Measurements from ENCODE around the gene PAGE4.
A peak's percentile ranks its signal among the peaks of the same experiment; 100 is the strongest.

The PAGE4 gene

GRCh38 chrX:49879656-49880277, 50.7 kb downstream of the PAGE4 start:
- TF ChIP-seq, protein P1, sequence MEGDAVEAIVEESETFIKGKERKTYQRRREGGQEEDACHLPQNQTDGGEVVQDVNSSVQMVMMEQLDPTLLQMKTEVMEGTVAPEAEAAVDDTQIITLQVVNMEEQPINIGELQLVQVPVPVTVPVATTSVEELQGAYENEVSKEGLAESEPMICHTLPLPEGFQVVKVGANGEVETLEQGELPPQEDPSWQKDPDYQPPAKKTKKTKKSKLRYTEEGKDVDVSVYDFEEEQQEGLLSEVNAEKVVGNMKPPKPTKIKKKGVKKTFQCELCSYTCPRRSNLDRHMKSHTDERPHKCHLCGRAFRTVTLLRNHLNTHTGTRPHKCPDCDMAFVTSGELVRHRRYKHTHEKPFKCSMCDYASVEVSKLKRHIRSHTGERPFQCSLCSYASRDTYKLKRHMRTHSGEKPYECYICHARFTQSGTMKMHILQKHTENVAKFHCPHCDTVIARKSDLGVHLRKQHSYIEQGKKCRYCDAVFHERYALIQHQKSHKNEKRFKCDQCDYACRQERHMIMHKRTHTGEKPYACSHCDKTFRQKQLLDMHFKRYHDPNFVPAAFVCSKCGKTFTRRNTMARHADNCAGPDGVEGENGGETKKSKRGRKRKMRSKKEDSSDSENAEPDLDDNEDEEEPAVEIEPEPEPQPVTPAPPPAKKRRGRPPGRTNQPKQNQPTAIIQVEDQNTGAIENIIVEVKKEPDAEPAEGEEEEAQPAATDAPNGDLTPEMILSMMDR (conservative IDR thresholded peaks at IDR 0.05) = no peak
- peak overlapping the region; percentile 47 for H3K27ac ChIP-seq

GRCh38 chrX:49880668-49881067, 51.6 kb downstream of the PAGE4 start:
- H3K27ac ChIP-seq = no peak overlapping the region
- TF ChIP-seq, protein P1 (conservative IDR thresholded peaks at IDR 0.05) = no peak

Measured in VCaP (cell line).